CMK (cell line): ENCODE results near the gene HIGD1C.
"Not testable (repeated sequence)": the region's sequence is repeated elsewhere in the genome, so short reads cannot be mapped to it uniquely, and the experiment has no call there.

Source experiments
- DNase-seq: peaks from one replicate; pipeline ENCODE4 v3.0.0-alpha.2; 2010; ENCODE audit warnings: low read depth

HIGD1C gene

GRCh38 chr12:50985322-50985721 is 33.0 kb downstream of the HIGD1C start:
- DNase-seq = no peak

GRCh38 chr12:50986966-50987737 is 34.8 kb downstream of the HIGD1C start:
- DNase-seq = peak; percentile 11

GRCh38 chr12:50988051-50988450 is 35.7 kb downstream of the HIGD1C start:
- DNase-seq = no peak

GRCh38 chr12:50988871-50989270 is 36.5 kb downstream of the HIGD1C start:
- no peak for DNase-seq

DNA sequence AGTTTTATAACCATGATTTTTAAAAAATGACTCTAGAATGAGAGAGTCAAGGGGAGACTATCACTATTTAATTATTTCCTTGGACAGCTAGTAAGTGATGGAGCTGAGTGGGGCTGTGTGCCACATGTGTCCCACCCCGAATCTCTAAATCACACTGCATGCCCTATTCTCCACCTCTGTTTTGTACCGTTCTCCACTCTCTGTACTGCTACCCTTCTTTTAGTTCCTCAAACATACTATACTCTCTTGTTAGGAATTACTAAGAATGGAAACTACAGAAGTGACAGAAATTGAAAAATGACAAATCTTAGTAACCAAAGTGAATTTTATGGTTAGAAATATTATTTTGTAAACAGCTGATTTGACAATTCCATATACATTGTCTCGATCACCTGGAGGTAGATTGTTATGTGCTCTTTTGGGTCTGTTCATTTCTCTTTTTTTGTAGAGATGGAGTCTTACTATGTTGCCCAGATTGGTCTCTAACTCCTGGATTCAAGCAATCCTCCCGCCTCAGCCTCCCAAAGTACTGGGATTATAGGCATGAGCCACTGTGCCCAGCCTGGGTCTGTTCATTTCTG is 37.9 kb downstream of the HIGD1C start:
- DNase-seq = no peak

- DNase-seq = no peak
Measured at GRCh38 chr12:50990791-50991190, 38.4 kb downstream of the HIGD1C start.

- DNase-seq = no peak
Measured at GRCh38 chr12:50991291-50991690, 38.9 kb downstream of the HIGD1C start.

DNA sequence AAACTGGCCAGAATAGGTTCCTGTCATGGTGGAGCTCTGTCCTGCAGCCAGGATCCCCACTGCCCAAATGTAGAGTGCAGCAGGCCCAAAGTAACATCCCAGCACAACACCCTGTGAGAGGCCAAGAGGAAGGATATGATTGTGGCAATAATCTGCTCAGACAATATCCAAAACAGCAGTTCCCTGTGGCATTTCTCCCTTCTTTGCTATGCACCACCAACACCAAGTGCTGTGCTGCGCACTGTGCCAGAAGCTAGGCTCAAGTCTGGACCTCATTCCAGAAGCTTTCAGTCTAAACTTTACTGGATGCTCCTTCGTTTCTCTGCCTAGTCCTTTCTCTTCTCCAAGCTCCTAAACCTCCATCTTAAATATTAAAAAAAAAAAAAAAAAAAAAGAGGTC is 40.5 kb downstream of the HIGD1C start:
- DNase-seq = no peak

GRCh38 chr12:50999093-50999492 is 46.7 kb downstream of the HIGD1C start:
- no peak for DNase-seq

GRCh38 chr12:51000245-51000644 is 47.9 kb downstream of the HIGD1C start:
- DNase-seq = no peak

- DNase-seq = no peak
Measured at GRCh38 chr12:51001799-51002198, 49.5 kb downstream of the HIGD1C start.

DNA sequence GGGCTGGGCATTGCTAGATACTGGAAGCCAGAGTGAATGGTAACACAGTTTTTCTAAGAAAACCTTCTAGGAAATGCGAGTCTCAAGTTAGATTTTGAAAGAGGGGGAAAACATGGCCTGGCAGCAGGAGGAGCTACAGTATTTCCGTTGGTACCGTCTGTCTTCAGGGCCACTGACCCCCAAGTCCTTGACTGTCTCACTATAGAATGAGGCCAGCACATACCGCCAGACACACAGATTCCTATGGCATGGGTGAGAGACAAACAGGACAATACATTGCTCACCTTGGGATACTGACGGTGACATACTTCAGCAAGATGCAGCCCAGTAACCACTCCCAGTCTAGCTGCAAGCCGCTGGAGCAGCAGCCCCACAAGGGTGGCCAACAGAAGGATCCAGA is 52.2 kb downstream of the HIGD1C start:
- DNase-seq = no peak

- DNase-seq = no peak
Measured at GRCh38 chr12:51005030-51005429, 52.7 kb downstream of the HIGD1C start.

GRCh38 chr12:51005671-51006070 is 53.3 kb downstream of the HIGD1C start:
- DNase-seq = no peak

DNA sequence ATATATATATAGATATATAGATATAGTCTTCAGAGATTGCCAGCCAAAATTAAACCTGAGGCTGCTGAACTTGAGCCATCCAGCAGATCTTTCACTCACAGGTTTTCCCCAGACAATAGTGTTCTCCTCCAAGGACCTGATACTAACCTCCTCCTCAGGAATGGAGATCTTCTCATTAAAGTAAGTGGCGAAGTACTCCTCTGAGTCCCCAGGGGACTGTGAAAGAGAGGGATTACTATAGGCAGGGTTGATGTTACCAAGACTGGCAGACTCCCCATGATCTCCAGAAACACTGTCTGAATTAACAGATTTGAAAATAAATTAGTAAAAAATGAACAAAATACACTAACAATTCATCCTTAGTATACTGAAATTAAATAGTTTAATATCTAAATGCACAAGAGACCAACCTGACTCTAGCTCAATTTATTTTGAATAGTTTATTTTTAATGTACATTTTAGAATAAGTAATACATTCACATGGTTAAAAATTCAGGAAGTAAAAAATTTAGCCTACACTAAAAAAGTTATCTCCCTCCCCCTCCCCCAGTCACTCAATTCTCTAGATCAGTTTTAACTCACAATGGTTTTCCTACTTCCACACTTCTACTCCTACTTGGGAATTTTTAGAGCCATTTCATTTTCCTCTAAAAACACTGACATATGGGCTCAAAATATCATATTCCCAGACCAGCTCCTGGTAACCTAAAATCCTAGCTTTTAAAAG is 56.1 kb downstream of the HIGD1C start:
- DNase-seq = no peak

GRCh38 chr12:51009056-51009440 is 56.7 kb downstream of the HIGD1C start:
- no peak for DNase-seq

DNA sequence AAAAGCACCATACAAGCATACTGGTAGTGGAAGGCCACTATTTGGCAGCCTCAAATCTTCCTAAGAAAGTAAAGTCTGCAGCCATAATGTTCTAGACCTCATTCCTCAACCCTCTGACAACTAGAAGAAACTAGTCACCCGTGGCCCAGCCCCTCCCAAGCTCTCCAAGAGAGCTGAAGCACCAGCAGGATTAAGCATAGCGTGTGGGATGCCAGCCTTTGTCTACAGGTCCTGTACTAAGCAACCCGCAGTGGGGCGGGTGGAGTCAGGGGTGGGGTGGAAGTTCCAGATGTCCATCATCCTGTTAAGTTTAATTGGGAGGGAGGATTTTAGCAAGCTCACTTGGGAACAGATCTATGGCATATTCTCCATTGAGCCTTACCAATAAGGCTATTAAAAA is 59.6 kb downstream of the HIGD1C start:
- DNase-seq = no peak

DNA sequence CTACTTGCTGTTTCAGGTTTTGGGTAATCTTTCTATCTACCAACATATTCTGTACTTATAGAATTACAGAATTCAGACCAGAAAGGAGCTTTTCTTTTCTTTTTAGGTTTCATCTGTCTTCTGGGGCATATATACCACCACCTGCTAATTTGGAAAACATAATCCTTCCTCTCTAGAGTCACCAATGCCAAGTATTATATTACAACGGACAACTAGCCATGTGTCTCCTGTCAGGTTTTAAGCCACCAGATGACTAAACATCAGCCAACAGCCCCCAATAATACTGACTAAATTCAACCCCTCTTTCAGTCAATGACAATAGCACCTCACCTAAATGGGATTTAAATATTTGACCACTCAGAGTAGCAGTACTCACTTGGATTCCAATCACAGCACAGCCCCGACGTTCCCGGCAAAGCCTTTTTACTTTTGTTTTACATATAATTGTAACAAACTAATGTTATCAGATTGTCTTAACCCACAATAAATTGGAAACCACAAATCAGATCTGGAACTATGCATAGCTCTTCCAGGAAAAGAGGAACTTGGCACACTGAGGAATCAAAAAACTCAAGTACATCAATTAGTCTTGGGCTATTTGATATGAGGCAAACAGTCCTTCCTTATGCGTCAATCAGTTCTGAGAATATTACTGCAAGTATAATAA is 60.4 kb downstream of the HIGD1C start:
- DNase-seq = no peak

DNA sequence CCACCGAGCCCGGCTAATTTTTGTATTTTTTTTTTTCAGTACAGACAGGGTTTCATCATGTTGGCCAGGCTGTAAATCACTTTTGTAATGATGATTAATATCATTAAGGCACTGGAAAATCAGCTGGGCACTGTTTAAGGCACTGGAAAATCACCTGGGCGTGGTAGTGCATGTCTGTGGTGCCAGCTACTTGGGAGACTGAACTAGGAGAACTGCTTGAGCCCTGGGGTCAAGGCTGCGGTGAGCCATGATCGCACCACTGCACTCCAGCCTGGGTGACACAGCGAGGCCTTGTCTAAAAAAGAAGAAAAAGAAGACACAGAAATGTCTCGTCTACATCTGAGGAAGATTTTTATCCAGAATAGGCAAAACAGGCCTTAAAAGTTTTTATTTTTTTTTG is 61.1 kb downstream of the HIGD1C start:
- DNase-seq = no peak

- not testable (repeated sequence) for DNase-seq
Measured at GRCh38 chr12:51014467-51014866, 62.1 kb downstream of the HIGD1C start.

GRCh38 chr12:51017452-51017851 is 65.1 kb downstream of the HIGD1C start:
- no peak for DNase-seq

DNA sequence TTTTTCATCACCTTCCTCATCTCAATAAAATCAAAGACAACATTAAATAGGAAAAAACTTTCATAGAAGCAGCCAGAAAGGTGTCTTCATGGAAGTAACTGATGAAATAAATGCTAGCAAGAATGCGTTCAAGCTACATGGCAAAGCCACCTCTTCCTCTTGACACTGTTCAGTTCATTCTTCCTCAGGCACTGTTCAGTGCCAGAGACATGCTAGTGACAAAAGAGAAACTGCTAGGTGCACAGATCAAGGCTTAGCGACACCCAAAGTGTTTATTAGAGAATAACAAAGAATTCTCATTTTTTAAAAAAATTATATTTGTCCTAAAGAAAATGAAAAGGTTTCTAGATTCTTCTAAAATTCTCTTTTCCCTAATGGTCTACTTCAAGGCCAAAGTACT is 66.6 kb downstream of the HIGD1C start:
- DNase-seq = no peak

- no peak for DNase-seq
Measured at GRCh38 chr12:51019927-51020326, 67.6 kb downstream of the HIGD1C start.
